ENCODE data around the gene HIBCH. TPM values are rescaled to one million over a fixed set of nuclear protein-coding genes. Genes with fewer than 3 reads are reported as not detected.

Gene HIBCH
- total and polyA plus RNA-seq, 2 donors (not counting 3 experiments of a cell fraction or from before 2014, with no cell fraction given), result 6.4 to 24.7 TPM

- no peak for TF ChIP-seq JUN (IDR thresholded peaks at IDR 0.05; ENCODE audit: borderline replicate concordance, insufficient read depth, insufficient read length, low read depth)
- no peak for TF ChIP-seq CTCF (IDR thresholded peaks at IDR 0.05; ENCODE audit: extremely low read depth in 1 of 2, insufficient read depth in 1 of 2, low read depth in 1 of 2, low read length in 2 of 2)
- no peak for TF ChIP-seq FOS (IDR thresholded peaks at IDR 0.05; ENCODE audit: borderline replicate concordance, insufficient read depth, low read length)
- TF ChIP-seq POLR2AphosphoS5 (IDR thresholded peaks at IDR 0.05; ENCODE audit: insufficient read depth, low read depth, low read length), result no peak
- FAIRE-seq, result no peak
- Histone ChIP-seq H3K9me3 (replicated peaks; ENCODE audit: control insufficient read depth, insufficient read depth, low read length) (no peaks in the 10 kb centered on the region), H3K36me3 (ENCODE audit: control insufficient read depth in 2 of 2, extremely low read depth in 1 of 2, insufficient read depth in 2 of 2, low read length in 2 of 2) (no peaks in the 10 kb centered on the region), H3K79me2 (ENCODE audit: control insufficient read depth, insufficient read depth, low read length) (peaks cover 4% of the 10 kb centered on the region), H3K27ac (ENCODE audit: insufficient read depth, low read depth, low read length) (no peak overlapping the region), H3K27me3 (ENCODE audit: control insufficient read depth in 2 of 2, insufficient read depth in 2 of 2, low read length in 2 of 2) (no peaks in the 10 kb centered on the region), H2AFZ (ENCODE audit: low read depth, low read length) (peak overlapping the region; percentile 60), H3K4me1 (ENCODE audit: control insufficient read depth, extremely low read depth, insufficient read depth, low read length) (peaks cover 18% of the 10 kb centered on the region), H3K4me3 (replicated peaks in 1 of 3; ENCODE audit: insufficient read depth in 1 of 3, low read depth in 1 of 3, low read length in 3 of 3) (no peak overlapping the region), H3K9ac (replicated peaks; ENCODE audit: extremely low read depth, insufficient read depth, low read length) (no peak overlapping the region), H3K4me2 (ENCODE audit: insufficient read depth, low read length) (no peak overlapping the region), H3K9me1 (replicated peaks; ENCODE audit: control insufficient read depth, extremely low read depth, insufficient read depth, low read length) (no peaks in the 10 kb centered on the region), H4K20me1 (replicated peaks; ENCODE audit: control insufficient read depth, extremely low read depth, insufficient read depth, low read length) (no peaks in the 10 kb centered on the region)
- ChIA-PET CTCF (interaction anchor here (1.1 to 3.0 kb wide), 8 partner anchors 8 to 238 kb away, joined by 3 to 25 read pairs (median 10); partner anchors contain the start of gene INPP1), POLR2A (no interaction called here)
- no peak for DNase-seq (ENCODE audit: low read depth, low spot score)
- intact Hi-C loops (cut with micrococcal nuclease) (loop anchor here (1.0 kb wide), 1 partner anchor 560 kb away; the partner anchor contains the start of gene GLS), dilution Hi-C loops (cut with MboI; ENCODE audit: extremely low pct_ligation_motif_present, low sequenced_read_pairs) (no loop called here)
- no TSS peak for BruUV-seq (replicated peaks)
Observed at GRCh38 chr2:190320696-190321095, 1.1 kb upstream of the HIBCH start.
